Heart left ventricle (tissue), 16 donors: ENCODE data around the gene LOXL4. TPM values are rescaled to one million over a fixed set of nuclear protein-coding genes. Genes with fewer than 3 reads are reported as not detected.
A peak's percentile ranks its signal among the peaks of the same experiment; 100 is the strongest.

Experiments used
- ATAC-seq, 4 donors: fragments of 200-7000 bp; cut with Tn5 transposase; one replicate each; pipeline ENCODE4 v1.9.1; 2020 to 2022; ENCODE audit warnings: moderate library complexity in 4 of 4, mild to moderate bottlenecking in 3 of 4, moderate number of reproducible peaks in 1 of 4
- DNase-seq, 5 donors: peaks; one replicate each; pipeline ENCODE4 v3.0.0-alpha.2; 2020
- H3K27ac ChIP-seq, 12 donors: fragments of 200-600 bp; sonication (generic) in 4 of 12; one replicate each; pipeline versions ENCODE4 v1.5.0 to v1.8.0; 2016 to 2022; ENCODE audit warnings: mild to moderate bottlenecking in 2 of 12
- H3K27me3 ChIP-seq, 9 donors: fragments of 200-600 bp; sonication (generic) in 2 of 9; one replicate each; pipeline versions ENCODE4 v1.5.1 to v1.8.0; 2016 to 2022; ENCODE audit warnings: mild to moderate bottlenecking in 3 of 9
- H3K36me3 ChIP-seq, 9 donors: fragments of 200-600 bp; sonication (generic) in 2 of 9; one replicate each; pipeline versions ENCODE4 v1.5.0 to v1.8.0; 2018 to 2022; ENCODE audit warnings: mild to moderate bottlenecking in 2 of 9
- H3K4me1 ChIP-seq, 12 donors: fragments of 200-600 bp; sonication (generic) in 4 of 12; one replicate each; pipeline versions ENCODE4 v1.5.0 to v1.8.0; 2016 to 2022; ENCODE audit warnings: mild to moderate bottlenecking in 3 of 12
- H3K4me3 ChIP-seq, 12 donors: fragments of 200-600 bp; sonication (generic) in 4 of 12; one replicate each; pipeline versions ENCODE4 v1.5.0 to v1.8.0; 2017 to 2022; ENCODE audit warnings: mild to moderate bottlenecking in 9 of 12, moderate library complexity in 4 of 12
- H3K9me3 ChIP-seq, 12 donors: fragments of 200-600 bp; sonication (generic) in 4 of 12; one replicate each; pipeline versions ENCODE4 v1.5.0 to v1.8.0; 2016 to 2022; ENCODE audit warnings: mild to moderate bottlenecking in 1 of 12
- CTCF ChIP-seq, 12 donors: fragments of 200-600 bp; sonication (generic) in 4 of 12; IDR thresholded peaks; one replicate each; pipeline versions ENCODE4 v1.5.0 to v1.8.0; 2018 to 2022; ENCODE audit warnings: antibody characterized with exemption in 12 of 12, mild to moderate bottlenecking in 5 of 12
- POLR2A ChIP-seq, 2 donors: fragments of 450-650 bp; IDR thresholded peaks; one replicate each; pipeline ENCODE4 v1.6.1; 2017; ENCODE audit warnings: antibody characterized with exemption in 2 of 2, mild to moderate bottlenecking in 2 of 2, moderate library complexity in 2 of 2
- WGBS, 4 donors: extraction: QIAGEN DNeasy Blood & Tissue Kit in 2 of 4; methylation state at CpG; one replicate each; pipeline versions ENCODE4 v1.1.5 to v1.1.7; 2013 to 2018; 5-methylcytosine and 5-hydroxymethylcytosine counted together
- intact Hi-C, 10 donors: fragments of 100-400 bp; cut with DNase I; formaldehyde crosslinking; loops; one replicate each; pipeline versions ENCODE4 v1.11.1 to v1.14.2; 2022
- polyA plus RNA-seq, 2 donors: library from polyadenylated mRNA; stranded (reverse); fragments of 200-250 nt; gene quantifications; one replicate each; pipeline ENCODE4 v1.2.3, GENCODE V29; 2013
- total RNA-seq, 9 donors: library from RNA; depleted of rRNA in 2 of 9; stranded (reverse); fragments of >200 nt in 2 of 9; fragmentation: NEBNext Ultra II Directional in 3 of 9; extraction: Animal tissue kit (Norgen Biotek cat#: 25700) in 3 of 9; gene quantifications; one replicate each; pipeline versions ENCODE4 v1.1.0 to v1.2.4, GENCODE V29; 2016 to 2023
- donor health status: ischemic (EF 13 %, LVEDD 7.1; RV severe dilation, severe dysfunction).
- donor health status: healthy with polysubstance abuse.
- donor health status: DM: no; HTN: yes; CAD: no.
- donor health status: DM: no; HTN: no; CAD: no.
- donor health status: ischemic (EF 25% LVEDD 6.9; RV normal size, moderate dysfunction).
- donor health status: ischemic (EF 25% LVEDD 5.7; RV mildly dilated, moderate dysfunction).
- donor health status: healthy.
- donor health status: DM: yes; HTN: yes; CAD: no.
- donor health status: ischemic (EF 35%, LVEDD 5.7; RV mildly dilated, moderate dysfunction).
- donor health status: nonischemic (EF 11% LVEDD 7.7; RV severe dilation, severe dysfunction).
- donor health status: DM: yes; HTN: yes; CAD: no.
- donor health status: PGD.
- donor health status: ischemic (EF 29% LVEDD 5.4; RV normal size, mild dysfunction).
- donor health status: nonischemic (EF 23%, LVEDD 6.1; RV moderate dilation, normal function).

Gene LOXL4
- total and polyA plus RNA-seq, 11 donors: 0.88 to 68.8 (median 1.7) TPM

GRCh38 chr10:98268694-98269431 is 869 bp upstream of the LOXL4 start:
- ATAC-seq (no peak), DNase-seq (no peak)
- no peaks in the 10 kb centered on the region for H3K36me3 ChIP-seq
- no peak for TF ChIP-seq CTCF (IDR thresholded peaks at IDR 0.05)
- TF ChIP-seq POLR2A (IDR thresholded peaks at IDR 0.05): no peak
- H3K9me3 ChIP-seq: no peaks in the 10 kb centered on the region
- WGBS, 4 donors: 12 to 23% (median 18%) methylated on average over 16 to 17 of the region's 17 CpGs
- H3K4me1 ChIP-seq: peaks cover 0 to 34% (median 22%) of the 10 kb centered on the region in 12 donors
- intact Hi-C loops: loop anchor here in 6 of 10 donors (2.0 to 10.0 kb wide), 5 partner anchors 40 to 193 kb away; partner anchors contain the start of gene PYROXD2 (in 1 of the 6)
- H3K27me3 ChIP-seq: peaks cover 0 to 18% (median 0%) of the 10 kb centered on the region in 9 donors
- peak overlapping the region in 11 of 12 donors; percentile 28 to 69 (median 53) for H3K4me3 ChIP-seq
- peak overlapping the region; percentile 56 to 89 (median 86) for H3K27ac ChIP-seq

- ATAC-seq: no peak
- 74 to 81% (median 79%) methylated on average over 21 to 22 of the region's 22 CpGs for WGBS, 4 donors
Observed at GRCh38 chr10:98267069-98267893, 713 bp downstream of the LOXL4 start.

GRCh38 chr10:98266647-98267046 is 1.3 kb downstream of the LOXL4 start:
- Histone ChIP-seq H3K9me3 (no peaks in the 10 kb centered on the region), H3K4me3 (no peak overlapping the region), H3K4me1 (peaks cover 0 to 34% (median 22%) of the 10 kb centered on the region in 12 donors), H3K36me3 (no peaks in the 10 kb centered on the region), H3K27me3 (peaks cover 0 to 18% (median 0%) of the 10 kb centered on the region in 9 donors), H3K27ac (peak overlapping the region in 1 of 12 donors; percentile 87)
- TF ChIP-seq POLR2A (IDR thresholded peaks at IDR 0.05): no peak
- no peak for TF ChIP-seq CTCF (IDR thresholded peaks at IDR 0.05)
- ATAC-seq: no peak
- intact Hi-C loops: loop anchor here in 4 of 10 donors (5.0 to 10.0 kb wide), 4 partner anchors 46 to 196 kb away; partner anchors contain the start of gene PYROXD2 (in 1 of the 4)
- DNase-seq: no peak
- WGBS, 4 donors: 82 to 96% (median 87%) methylated on average over 5 of the region's 5 CpGs

More at GRCh38 chr10:98267069-98267893, 713 bp downstream of the LOXL4 start:
- H3K9me3 ChIP-seq: no peaks in the 10 kb centered on the region
- DNase-seq: peak in 1 of 5 donors; percentile 47
- H3K27ac ChIP-seq: peak overlapping the region; percentile 56 to 89 (median 86)
- TF ChIP-seq POLR2A (IDR thresholded peaks at IDR 0.05) (no peak), CTCF (IDR thresholded peaks at IDR 0.05) (no peak)
- intact Hi-C loops: loop anchor here in 4 of 10 donors (5.0 to 10.0 kb wide), 4 partner anchors 45 to 195 kb away; partner anchors contain the start of gene PYROXD2 (in 1 of the 4)
- H3K4me3 ChIP-seq: peak overlapping the region in 11 of 12 donors; percentile 34 to 69 (median 53)
- no peaks in the 10 kb centered on the region for H3K36me3 ChIP-seq
- peaks cover 0 to 34% (median 22%) of the 10 kb centered on the region in 12 donors for H3K4me1 ChIP-seq
- peaks cover 0 to 18% (median 0%) of the 10 kb centered on the region in 9 donors for H3K27me3 ChIP-seq
